IMR-90 (cell line): ENCODE measurements around the gene PPARD. TPM values are rescaled to one million over a fixed set of nuclear protein-coding genes. Genes with fewer than 3 reads are reported as not detected.
A peak's percentile ranks its signal among the peaks of the same experiment; 100 is the strongest.

Source experiments
- ATAC-seq: fragments of 200-7000 bp; cut with Tn5 transposase; 2 replicates; pipeline ENCODE4 v1.9.1; 2020; ENCODE audit warnings: low read depth, mild to moderate bottlenecking, moderate library complexity
- BruUV-seq: library from RNA; stranded (reverse); fragments of 400-500 nt; replicated peaks from 2 replicates; lab custom pipeline; 2021; lab: Mats Ljungman, UMichigan
- CTCF ChIA-PET: fragments of 300-600 bp; formaldehyde crosslinking; extraction: SDS; loops from one replicate; lab custom pipeline; 2021; ENCODE audit warnings: antibody characterized with exemption; lab: Yijun Ruan, JAX
- POLR2A ChIA-PET: fragments of 300-600 bp; sonication (Branson Sonifier 250); formaldehyde crosslinking; loops from one replicate; lab custom pipeline; 2022; ENCODE audit warnings: antibody characterized with exemption; ENCODE audit not compliant: unreplicated experiment; lab: Charles Lee
- DNase-seq: peaks from one replicate; pipeline ENCODE4 v3.0.0; 2013
- H2AFZ ChIP-seq: replicated peaks from 2 replicates; pipeline ENCODE3; 2013; ENCODE audit warnings: low read length, mild to moderate bottlenecking; ENCODE audit not compliant: poor library complexity
- H2AK5ac ChIP-seq: 2 replicates; pipeline ENCODE4 v1.6.1; 2013; ENCODE audit warnings: low read depth, low read length, inconsistent platforms
- H2AK9ac ChIP-seq: replicated peaks from 2 replicates; pipeline ENCODE3; 2013; ENCODE audit warnings: mild to moderate bottlenecking, low read depth, low read length, moderate library complexity; ENCODE audit not compliant: poor library complexity
- H2BK120ac ChIP-seq: 2 replicates; pipeline ENCODE4 v1.6.1; 2013; ENCODE audit warnings: low read depth, low read length, inconsistent platforms
- H2BK15ac ChIP-seq: 3 replicates; pipeline ENCODE4 v1.6.1; 2013; ENCODE audit warnings: low read depth, low read length, inconsistent platforms
- H2BK20ac ChIP-seq: 2 replicates; pipeline ENCODE4 v1.6.1; 2013; ENCODE audit warnings: low read depth, mild to moderate bottlenecking, inconsistent platforms, low read length, moderate library complexity
- H2BK5ac ChIP-seq: 2 replicates; pipeline ENCODE4 v1.6.1; 2013; ENCODE audit warnings: mild to moderate bottlenecking, low read depth, low read length, inconsistent platforms; ENCODE audit not compliant: poor library complexity, severe bottlenecking
- H3K14ac ChIP-seq: replicated peaks from 2 replicates; pipeline ENCODE4 v1.6.1; 2013; ENCODE audit warnings: low read depth, low read length, inconsistent platforms
- H3K18ac ChIP-seq: 2 replicates; pipeline ENCODE4 v1.6.1; 2013; ENCODE audit warnings: low read depth, low read length, control low read depth
- H3K23ac ChIP-seq: 2 replicates; pipeline ENCODE4 v1.6.1; 2013; ENCODE audit warnings: low read depth, low read length, inconsistent platforms
- H3K27ac ChIP-seq: 2 replicates; pipeline ENCODE4 v1.5.1; 2013; ENCODE audit warnings: mild to moderate bottlenecking, control low read depth, low read length; ENCODE audit not compliant: insufficient read depth
- H3K27me3 ChIP-seq: 2 replicates; pipeline ENCODE4 v1.6.1; 2013; ENCODE audit warnings: low read length; ENCODE audit not compliant: control insufficient read depth, insufficient read depth
- H3K36me3 ChIP-seq: 2 replicates; pipeline ENCODE4 v1.6.1; 2013; ENCODE audit warnings: low read length, mixed read lengths; ENCODE audit not compliant: control insufficient read depth, insufficient read depth
- H3K4ac ChIP-seq: 2 replicates; pipeline ENCODE4 v1.6.1; 2013; ENCODE audit warnings: low read depth, low read length, inconsistent platforms
- H3K4me1 ChIP-seq: 2 replicates; pipeline ENCODE4 v1.6.1; 2013; ENCODE audit warnings: low read length, mixed read lengths; ENCODE audit not compliant: control insufficient read depth, insufficient read depth
- H3K4me2 ChIP-seq: 2 replicates; pipeline ENCODE4 v1.6.1; 2013; ENCODE audit warnings: low read depth, mild to moderate bottlenecking, control low read depth, low read length, moderate library complexity
- H3K4me3 ChIP-seq: 2 replicates; pipeline ENCODE4 v1.5.1; 2013; ENCODE audit warnings: low read depth, mild to moderate bottlenecking, control low read depth, low read length, moderate library complexity; ENCODE audit not compliant: insufficient read depth
- H3K56ac ChIP-seq: 2 replicates; pipeline ENCODE4 v1.6.1; 2013; ENCODE audit warnings: low read length, inconsistent platforms; ENCODE audit not compliant: insufficient read depth; ENCODE audit errors: extremely low read depth
- H3K79me1 ChIP-seq, 2 experiments: 2 replicates each; pipeline ENCODE4 v1.6.1; 2013; ENCODE audit warnings: low read length in 2 of 2, inconsistent platforms in 1 of 2, low read depth in 1 of 2
- H3K9ac ChIP-seq: 2 replicates; pipeline ENCODE4 v1.6.1; 2013; ENCODE audit warnings: low read depth, low read length, control low read depth
- H3K9me1 ChIP-seq: 2 replicates; pipeline ENCODE4 v1.6.1; 2013; ENCODE audit warnings: low read length, inconsistent platforms; ENCODE audit not compliant: insufficient read depth
- H3K9me3 ChIP-seq: 2 replicates; pipeline ENCODE4 v1.6.1; 2013; ENCODE audit warnings: low read length; ENCODE audit not compliant: control insufficient read depth, insufficient read depth
- H4K20me1 ChIP-seq: 2 replicates; pipeline ENCODE4 v1.6.1; 2013; ENCODE audit warnings: low read length, inconsistent platforms; ENCODE audit not compliant: insufficient read depth
- H4K5ac ChIP-seq: 2 replicates; pipeline ENCODE4 v1.6.1; 2013; ENCODE audit warnings: mild to moderate bottlenecking, low read depth, low read length, control low read depth
- H4K8ac ChIP-seq, 2 experiments: 2 replicates each; pipeline ENCODE4 v1.6.1; 2013; ENCODE audit warnings: low read depth in 2 of 2, low read length in 2 of 2, control low read depth in 1 of 2, inconsistent platforms in 1 of 2
- H4K91ac ChIP-seq: 2 replicates; pipeline ENCODE4 v1.6.1; 2013; ENCODE audit warnings: low read depth, low read length, inconsistent platforms; ENCODE audit not compliant: insufficient read depth
- BHLHE40 ChIP-seq: fragments of 150-350 bp; IDR thresholded peaks from 2 replicates; pipeline ENCODE4 v1.6.1; 2016; ENCODE audit warnings: mild to moderate bottlenecking, low read depth, low read length
- CEBPB ChIP-seq: IDR thresholded peaks from 2 replicates; pipeline ENCODE4 v1.6.1; 2012; ENCODE audit warnings: low read depth, low read length, improper control_type of control experiment
- CHD1 ChIP-seq: IDR thresholded peaks from 2 replicates; pipeline ENCODE4 v1.6.1; 2012; ENCODE audit warnings: low read depth, low read length, improper control_type of control experiment
- CTCF ChIP-seq: conservative IDR thresholded peaks from 2 replicates; pipeline ENCODE4 v1.5.1; 2012; ENCODE audit warnings: mild to moderate bottlenecking, low read depth, low read length, improper control_type of control experiment
- ELK1 ChIP-seq: fragments of 150-350 bp; IDR thresholded peaks from 2 replicates; pipeline ENCODE4 v1.6.1; 2016; ENCODE audit warnings: low read depth, mild to moderate bottlenecking, low read length, moderate library complexity, borderline replicate concordance
- FOS ChIP-seq: fragments of 150-350 bp; IDR thresholded peaks from 2 replicates; pipeline ENCODE4 v1.6.1; 2016; ENCODE audit warnings: low read depth, low read length
- MAFK ChIP-seq: IDR thresholded peaks from 2 replicates; pipeline ENCODE4 v1.6.1; 2012; ENCODE audit warnings: low read depth, low read length, improper control_type of control experiment
- MAZ ChIP-seq: IDR thresholded peaks from 2 replicates; pipeline ENCODE4 v1.6.1; 2012; ENCODE audit warnings: low read depth, mild to moderate bottlenecking, low read length, improper control_type of control experiment, moderate library complexity, borderline replicate concordance
- MXI1 ChIP-seq: IDR thresholded peaks from 2 replicates; pipeline ENCODE4 v1.6.1; 2012; ENCODE audit warnings: low read depth, mild to moderate bottlenecking, low read length, moderate library complexity, borderline replicate concordance
- NFE2L2 ChIP-seq: fragments of 150-350 bp; IDR thresholded peaks from 2 replicates; pipeline ENCODE4 v1.6.1; 2016; ENCODE audit warnings: low read depth, mild to moderate bottlenecking, low read length
- POLR2A ChIP-seq: IDR thresholded peaks from 2 replicates; pipeline ENCODE4 v1.6.1; 2012; ENCODE audit warnings: mild to moderate bottlenecking, low read depth, low read length
- RAD21 ChIP-seq: IDR thresholded peaks from 2 replicates; pipeline ENCODE4 v1.6.1; 2012; ENCODE audit warnings: low read length, improper control_type of control experiment
- RCOR1 ChIP-seq: IDR thresholded peaks from 2 replicates; pipeline ENCODE4 v1.6.1; 2012; ENCODE audit warnings: mild to moderate bottlenecking, low read length, improper control_type of control experiment; ENCODE audit not compliant: insufficient replicate concordance
- RFX5 ChIP-seq: IDR thresholded peaks from 2 replicates; pipeline ENCODE4 v1.8.0; 2012; ENCODE audit warnings: low read depth, mild to moderate bottlenecking, low read length, moderate library complexity
- SMC3 ChIP-seq: fragments of 150-350 bp; IDR thresholded peaks from 2 replicates; pipeline ENCODE4 v1.6.1; 2016; ENCODE audit warnings: low read depth, mild to moderate bottlenecking, antibody characterized with exemption, low read length, moderate library complexity
- WGBS, 2 experiments: methylation state at CpG; one replicate each; pipeline versions ENCODE4 v1.1.5 to v1.1.7; 2013; ENCODE audit warnings: missing lambda C conversion rate in 2 of 2; ENCODE audit not compliant: insufficient read length in 1 of 2; ENCODE audit errors: extremely low coverage in 2 of 2; 5-methylcytosine and 5-hydroxymethylcytosine counted together
- dilution Hi-C: fragments of 300-500 bp; cut with HindIII; formaldehyde crosslinking; loops from one replicate; pipeline ENCODE4 v1.14.3; 2018; ENCODE audit warnings: low sequenced_read_pairs; ENCODE audit not compliant: unreplicated experiment
- in situ Hi-C: fragments of 300-500 bp; cut with MboI; formaldehyde crosslinking; loops from 3 replicates; pipeline ENCODE4 v1.14.3; 2019; ENCODE audit warnings: low sequenced_read_pairs, inconsistent platforms, mixed read lengths
- intact Hi-C: fragments of 100-400 bp; cut with micrococcal nuclease; formaldehyde crosslinking; loops from 2 replicates; pipeline ENCODE4 v1.10.0; 2022
- polyA plus RNA-seq, 3 experiments: library from polyadenylated mRNA; depleted of rRNA; stranded (reverse); fragments of >200 nt; gene quantifications; 2 replicates each; pipeline ENCODE4 v1.2.3, GENCODE V29; 2012; ENCODE audit warnings: low replicate concordance in 1 of 3
- total RNA-seq: library from RNA; depleted of rRNA; stranded (reverse); fragments of >200 nt; gene quantifications from 2 replicates; pipeline ENCODE4 v1.2.3, GENCODE V29; 2012
- TF ChIP-seq, protein P1 (sequence below): fragments of 150-350 bp; IDR thresholded peaks from 2 replicates; pipeline ENCODE4 v1.6.1; 2017; ENCODE audit warnings: mild to moderate bottlenecking, antibody characterized with exemption, low read length, low read depth

PPARD gene
- total and polyA plus RNA-seq, 2 of the 4 experiments (the other 2 are of a cell fraction), result 10.4 to 69.0 TPM

GRCh38 chr6:35448191-35448590 is 105.8 kb downstream of the PPARD start:
- Histone ChIP-seq H3K4me3 (no peak overlapping the region), H3K9me1 (no peaks in the 10 kb centered on the region), H3K56ac (no peak overlapping the region), H3K23ac (no peak overlapping the region), H2AK9ac (no peak overlapping the region), H3K4me1 (no peaks in the 10 kb centered on the region), H3K4me2 (no peak overlapping the region), H2BK15ac (no peak overlapping the region), H3K27ac (no peak overlapping the region), H3K36me3 (no peaks in the 10 kb centered on the region), H4K20me1 (no peaks in the 10 kb centered on the region), H4K91ac (peak overlapping the region; percentile 38), H2AK5ac (peak overlapping the region; percentile 64; the same call in 1 of the 2 replicates), H4K8ac (no peak overlapping the region; a peak in 1 of 4 replicates), H3K79me1 (peaks cover 3 to 7% of the 10 kb centered on the region in 2 experiments; a peak in 3 of 4 replicates), H3K9ac (no peak overlapping the region), H2BK5ac (peak overlapping the region; percentile 3), H3K14ac (no peak overlapping the region), H3K18ac (no peak overlapping the region), H4K5ac (no peak overlapping the region), H3K9me3 (no peaks in the 10 kb centered on the region), H2BK20ac (peak overlapping the region; percentile 76), H3K4ac (peak overlapping the region; percentile 10; the same call in 1 of the 2 replicates), H2AFZ (no peak overlapping the region), H2BK120ac (peak overlapping the region; percentile 39), H3K27me3 (no peaks in the 10 kb centered on the region)
- in situ Hi-C loops, result no loop called here
- dilution Hi-C loops, result no loop called here
- ATAC-seq (no peak), DNase-seq (no peak)
- CTCF ChIA-PET, result interaction anchor here (4.5 kb wide), 1 partner anchor 29 kb away, joined by 20 read pairs; no protein-coding TSS in a partner anchor
- WGBS, 2 experiments, result 100% methylated on average over 2 of the region's 7 CpGs; no CpG with 5 or more reads in 1 of the 2 experiments
- POLR2A ChIA-PET, result no interaction called here
- no TSS peak for BruUV-seq
- TF ChIP-seq NFE2L2, result no peak
- no peak for TF ChIP-seq MAFK
- TF ChIP-seq CHD1, result no peak
- TF ChIP-seq RFX5, result no peak
- TF ChIP-seq SMC3, result no peak
- no peak for TF ChIP-seq CEBPB
- TF ChIP-seq MAZ, result no peak
- TF ChIP-seq ELK1, result no peak
- TF ChIP-seq, protein P1, sequence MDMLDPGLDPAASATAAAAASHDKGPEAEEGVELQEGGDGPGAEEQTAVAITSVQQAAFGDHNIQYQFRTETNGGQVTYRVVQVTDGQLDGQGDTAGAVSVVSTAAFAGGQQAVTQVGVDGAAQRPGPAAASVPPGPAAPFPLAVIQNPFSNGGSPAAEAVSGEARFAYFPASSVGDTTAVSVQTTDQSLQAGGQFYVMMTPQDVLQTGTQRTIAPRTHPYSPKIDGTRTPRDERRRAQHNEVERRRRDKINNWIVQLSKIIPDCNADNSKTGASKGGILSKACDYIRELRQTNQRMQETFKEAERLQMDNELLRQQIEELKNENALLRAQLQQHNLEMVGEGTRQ, result no peak
- TF ChIP-seq BHLHE40, result no peak
- TF ChIP-seq MXI1, result no peak
- no peak for TF ChIP-seq RAD21
- no peak for TF ChIP-seq FOS
- TF ChIP-seq RCOR1, result no peak
- TF ChIP-seq CTCF, result no peak
- TF ChIP-seq POLR2A, result no peak
- intact Hi-C loops, result no loop called here
